ACC112 (cell line): Measurements from ENCODE around the gene DENND6A.
"Not testable (repeated sequence)": the region's sequence is repeated elsewhere in the genome, so short reads cannot be mapped to it uniquely, and the experiment has no call there.

Experiments used
- H2AFZ ChIP-seq: fragments of 200-600 bp; sonication (generic); one replicate; pipeline ENCODE4 v1.6.0; 2017; ENCODE audit warnings: antibody characterized with exemption, low read length; ENCODE audit not compliant: unreplicated experiment
- H3K27ac ChIP-seq: fragments of 200-600 bp; sonication (generic); 2 replicates; pipeline ENCODE4 v1.5.1; 2014; ENCODE audit warnings: low read depth, mild to moderate bottlenecking, antibody characterized with exemption, low read length, moderate library complexity
- H3K27me3 ChIP-seq: fragments of 200-600 bp; sonication (generic); 2 replicates; pipeline ENCODE4 v1.6.1; 2014; ENCODE audit warnings: mild to moderate bottlenecking, antibody characterized with exemption, low read length, moderate library complexity, mixed read lengths; ENCODE audit not compliant: insufficient read depth
- H3K36me3 ChIP-seq: fragments of 200-600 bp; sonication (generic); 2 replicates; pipeline ENCODE4 v1.6.1; 2016; ENCODE audit warnings: mild to moderate bottlenecking, antibody characterized with exemption, low read length, moderate library complexity, mixed read lengths; ENCODE audit not compliant: insufficient read depth
- H3K4me1 ChIP-seq: fragments of 200-600 bp; sonication (generic); one replicate; pipeline ENCODE4 v1.6.1; 2016; ENCODE audit warnings: low read length, mixed read lengths; ENCODE audit not compliant: insufficient read depth, unreplicated experiment, control insufficient read depth
- H3K4me3 ChIP-seq: fragments of 200-600 bp; sonication (generic); 2 replicates; pipeline ENCODE4 v1.5.1; 2014; ENCODE audit warnings: mild to moderate bottlenecking, low read depth, low read length
- H3K79me2 ChIP-seq: fragments of 200-600 bp; sonication (generic); one replicate; pipeline ENCODE4 v1.6.0; 2016; ENCODE audit warnings: low read length; ENCODE audit not compliant: control insufficient read depth, unreplicated experiment, insufficient read depth

Gene DENND6A

DNA sequence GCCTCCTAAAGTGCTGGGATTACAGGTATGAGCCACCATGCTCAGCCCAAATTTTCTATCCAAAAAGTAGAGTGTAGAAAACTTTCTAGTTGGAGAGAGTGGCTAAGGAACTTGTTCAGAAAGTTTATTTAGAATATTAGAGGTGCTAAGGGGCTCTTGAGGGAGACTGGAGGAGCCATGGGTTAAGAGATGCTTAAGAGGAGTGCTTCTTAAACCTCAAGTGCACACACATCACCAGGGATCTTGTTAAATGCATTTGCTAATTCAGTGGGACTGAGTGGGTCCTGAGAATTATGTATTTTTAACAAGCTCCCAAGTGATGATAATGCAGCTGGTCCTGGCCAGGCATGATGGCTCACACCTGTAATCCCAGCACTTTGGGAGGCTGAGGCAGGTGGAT lies 33.5 kb upstream of the DENND6A start:
- H3K27me3 ChIP-seq: no peaks in the 10 kb centered on the region
- no peak overlapping the region for H3K4me3 ChIP-seq
- H2AFZ ChIP-seq: no peak overlapping the region
- no peaks in the 10 kb centered on the region for H3K36me3 ChIP-seq
- no peaks in the 10 kb centered on the region for H3K4me1 ChIP-seq
- H3K27ac ChIP-seq: no peak overlapping the region
- no peaks in the 10 kb centered on the region for H3K79me2 ChIP-seq

DNA sequence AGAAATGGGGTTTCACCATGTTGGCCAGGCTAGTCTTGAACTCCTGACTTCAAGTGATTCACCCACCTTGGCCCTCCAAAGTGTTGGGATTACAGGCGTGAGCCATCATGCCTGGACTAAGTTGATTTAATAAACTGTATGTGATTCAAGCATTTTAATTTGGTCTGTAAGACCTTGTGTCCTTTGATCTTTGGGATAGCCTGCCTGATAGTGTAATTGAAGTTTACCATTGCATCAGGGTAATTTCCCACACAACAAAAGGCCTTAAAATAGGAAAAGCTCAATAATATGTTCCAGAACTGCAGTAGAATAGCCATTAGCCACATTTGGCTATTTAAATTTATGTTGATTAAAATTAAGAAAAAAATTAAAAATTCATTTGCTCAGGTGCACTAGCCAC lies 25.2 kb upstream of the DENND6A start:
- no peak overlapping the region for H2AFZ ChIP-seq
- H3K4me3 ChIP-seq: no peak overlapping the region
- H3K27ac ChIP-seq: no peak overlapping the region
- H3K27me3 ChIP-seq: no peaks in the 10 kb centered on the region
- H3K79me2 ChIP-seq: no peaks in the 10 kb centered on the region
- H3K4me1 ChIP-seq: no peaks in the 10 kb centered on the region
- no peaks in the 10 kb centered on the region for H3K36me3 ChIP-seq

DNA sequence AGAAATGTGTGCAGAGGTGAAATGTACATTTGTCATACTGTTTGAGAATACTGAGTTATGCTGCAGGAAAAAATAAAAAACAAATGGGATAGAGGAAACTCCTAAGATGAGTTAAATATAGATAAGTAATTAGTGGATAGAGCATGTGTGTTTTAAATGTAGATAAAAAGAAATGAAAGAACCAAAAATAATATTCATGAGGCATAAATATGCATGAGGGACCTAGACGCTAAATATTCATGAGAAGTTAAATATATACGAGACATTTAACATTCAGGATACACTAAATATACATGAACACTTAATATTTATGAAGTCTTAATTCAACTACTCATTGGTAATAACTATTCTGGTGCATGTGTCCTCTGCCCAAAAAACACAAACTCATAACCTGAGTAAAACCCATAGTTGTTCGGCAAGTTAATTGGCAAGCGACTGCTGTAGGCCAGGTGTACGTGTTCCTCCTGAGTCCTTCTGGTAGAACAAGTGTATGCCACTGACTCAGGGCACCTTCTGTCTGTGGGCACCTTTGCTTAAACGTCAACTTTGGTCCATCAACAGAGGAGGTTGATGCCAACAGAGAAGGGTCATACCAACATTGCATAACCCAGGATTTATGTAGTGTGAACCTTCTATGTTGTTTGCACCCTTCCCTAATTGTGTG lies 24.5 kb upstream of the DENND6A start:
- no peak overlapping the region for H3K27ac ChIP-seq
- no peak overlapping the region for H2AFZ ChIP-seq
- no peaks in the 10 kb centered on the region for H3K36me3 ChIP-seq
- no peak overlapping the region for H3K4me3 ChIP-seq
- no peaks in the 10 kb centered on the region for H3K4me1 ChIP-seq
- no peaks in the 10 kb centered on the region for H3K27me3 ChIP-seq
- no peaks in the 10 kb centered on the region for H3K79me2 ChIP-seq

DNA sequence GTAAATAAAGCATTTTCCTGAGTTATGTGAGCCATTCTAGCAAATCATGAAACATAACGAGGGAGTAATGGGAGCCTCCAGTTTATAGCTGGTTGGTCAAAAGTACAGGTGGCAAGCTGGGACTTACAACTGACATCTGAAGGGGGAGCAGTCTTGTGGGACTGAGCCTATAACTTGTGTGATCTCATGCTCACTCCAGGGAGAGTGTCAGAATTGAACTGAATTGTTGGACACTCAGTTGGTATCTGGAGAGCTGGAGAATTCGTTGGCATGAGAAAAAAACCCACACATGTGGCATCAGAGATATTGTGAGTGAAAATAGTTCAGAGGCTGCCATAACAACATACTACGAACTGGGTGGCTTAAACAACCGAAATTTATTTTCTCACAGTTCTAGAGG lies 22.8 kb upstream of the DENND6A start:
- H3K79me2 ChIP-seq: no peaks in the 10 kb centered on the region
- H3K4me1 ChIP-seq: no peaks in the 10 kb centered on the region
- no peak overlapping the region for H2AFZ ChIP-seq
- H3K27me3 ChIP-seq: no peaks in the 10 kb centered on the region
- H3K27ac ChIP-seq: no peak overlapping the region
- no peak overlapping the region for H3K4me3 ChIP-seq
- no peaks in the 10 kb centered on the region for H3K36me3 ChIP-seq

DNA sequence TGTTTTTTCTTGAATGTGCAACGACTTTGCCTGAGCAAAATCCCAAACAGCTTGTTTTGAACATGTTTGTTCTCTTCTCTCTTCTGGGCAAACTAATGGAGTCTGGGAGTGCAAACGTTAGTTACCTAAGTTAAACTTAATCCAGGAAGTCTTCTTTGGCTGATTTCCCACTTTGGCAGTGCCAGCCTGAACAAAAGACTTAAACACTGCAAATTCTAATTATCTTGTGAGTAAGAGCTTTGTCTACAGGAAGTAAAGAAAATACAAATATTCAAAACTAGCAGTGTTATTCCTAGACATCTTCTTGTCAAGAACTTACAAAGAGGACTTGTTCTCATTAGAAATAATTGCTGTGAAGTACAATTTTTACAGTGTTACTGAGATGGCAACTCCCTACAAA lies 16.7 kb upstream of the DENND6A start:
- Histone ChIP-seq H3K79me2 (no peaks in the 10 kb centered on the region), H3K27me3 (no peaks in the 10 kb centered on the region), H3K36me3 (no peaks in the 10 kb centered on the region), H3K4me1 (peaks cover 10% of the 10 kb centered on the region), H3K27ac (no peak overlapping the region), H2AFZ (peak overlapping the region; percentile 77), H3K4me3 (no peak overlapping the region)

DNA sequence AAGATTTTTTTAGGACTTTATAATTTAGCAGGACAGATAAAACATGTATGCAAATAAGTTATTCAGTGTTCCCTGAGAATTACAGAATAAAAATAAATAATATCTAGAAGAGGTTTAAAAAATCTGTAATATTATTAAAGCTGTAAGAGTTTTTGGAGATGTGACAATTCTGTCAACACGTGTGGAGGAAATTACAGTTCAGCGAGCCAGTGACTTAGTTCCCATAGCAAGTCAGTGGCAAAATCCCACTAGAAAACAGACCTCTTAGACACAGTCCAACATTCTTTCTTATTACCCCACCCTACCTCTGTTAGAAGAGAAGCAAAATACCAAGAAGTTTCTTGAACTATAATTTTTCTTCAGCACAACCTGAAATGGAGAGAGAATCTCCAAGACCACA lies 16.2 kb upstream of the DENND6A start:
- no peak overlapping the region for H3K27ac ChIP-seq
- H3K4me3 ChIP-seq: no peak overlapping the region
- H3K4me1 ChIP-seq: peaks cover 10% of the 10 kb centered on the region
- no peaks in the 10 kb centered on the region for H3K79me2 ChIP-seq
- H3K36me3 ChIP-seq: no peaks in the 10 kb centered on the region
- peak overlapping the region; percentile 77 for H2AFZ ChIP-seq
- no peaks in the 10 kb centered on the region for H3K27me3 ChIP-seq

DNA sequence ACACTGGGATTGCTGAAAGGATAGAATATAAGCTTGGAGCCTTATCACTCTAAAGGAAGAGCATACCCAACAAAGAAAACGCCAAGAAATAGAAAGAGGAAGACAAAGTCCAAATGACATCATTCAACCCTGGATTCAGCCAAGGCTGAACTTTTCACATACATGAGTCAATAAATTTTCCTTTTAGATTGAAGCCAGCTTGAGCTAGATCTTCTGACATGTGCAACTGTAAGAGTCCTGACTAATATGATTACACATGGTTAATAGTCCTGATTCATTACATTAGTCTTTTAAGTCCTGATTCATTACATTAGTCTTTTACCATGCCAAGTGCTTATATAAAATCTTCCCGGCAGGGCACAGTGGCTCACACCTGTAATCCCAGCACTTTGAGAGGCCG lies 13.6 kb upstream of the DENND6A start:
- Histone ChIP-seq H3K27ac (peak overlapping the region; percentile 39; the same call in 1 of the 2 replicates), H2AFZ (no peak overlapping the region)

DNA sequence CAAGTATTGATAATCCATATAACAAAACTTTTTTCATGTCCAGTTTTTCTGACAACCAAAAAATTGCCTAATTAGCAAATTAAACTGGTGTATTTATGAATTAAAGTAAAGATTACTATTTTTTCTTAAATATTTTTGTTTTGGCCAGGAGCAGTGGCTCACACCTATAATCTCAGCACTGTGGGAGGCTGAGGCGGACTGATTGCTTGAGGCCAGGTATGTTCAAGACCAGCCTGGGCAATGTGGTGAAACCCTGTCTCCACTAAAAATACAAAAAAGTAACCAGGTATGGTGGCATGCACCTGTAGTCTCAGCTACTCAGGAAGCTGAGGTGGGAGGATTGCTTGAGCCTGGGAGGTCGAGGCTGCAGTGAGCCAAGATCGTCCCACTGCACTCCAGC lies 12.5 kb upstream of the DENND6A start:
- H3K79me2 ChIP-seq, H3K36me3 ChIP-seq, H3K4me3 ChIP-seq, H3K27me3 ChIP-seq, H2AFZ ChIP-seq, H3K27ac ChIP-seq: not testable (repeated sequence)
- H3K4me1 ChIP-seq: peaks cover 10% of the 10 kb centered on the region

More for the DNA sequence above, 13.6 kb upstream of the DENND6A start:
- Histone ChIP-seq H3K36me3 (no peaks in the 10 kb centered on the region), H3K79me2 (no peaks in the 10 kb centered on the region), H3K4me1 (peaks cover 10% of the 10 kb centered on the region), H3K27me3 (no peaks in the 10 kb centered on the region), H3K4me3 (no peak overlapping the region)

DNA sequence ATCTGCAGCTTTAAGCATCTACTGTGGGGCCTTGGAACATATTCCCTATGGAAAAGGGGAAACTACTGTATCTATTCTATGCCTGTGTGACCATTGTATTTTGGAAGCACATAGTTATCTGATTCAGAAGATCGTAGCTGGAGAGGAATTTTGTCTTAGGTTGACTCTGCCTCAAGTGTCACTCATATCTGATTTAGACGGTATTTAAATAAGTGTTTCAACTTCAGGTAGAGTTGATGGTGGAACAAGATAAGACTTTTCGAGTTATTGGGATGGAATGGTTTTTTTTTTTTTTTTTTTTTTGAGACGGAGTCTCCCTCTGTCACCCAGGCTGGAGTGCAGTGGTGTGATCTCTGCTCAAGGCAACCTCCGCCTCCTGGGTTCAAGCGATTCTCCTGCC lies 8.9 kb upstream of the DENND6A start:
- no peaks in the 10 kb centered on the region for H3K36me3 ChIP-seq
- H3K27ac ChIP-seq: no peak overlapping the region
- H3K27me3 ChIP-seq: no peaks in the 10 kb centered on the region
- no peaks in the 10 kb centered on the region for H3K4me1 ChIP-seq
- no peak overlapping the region for H3K4me3 ChIP-seq
- no peak overlapping the region for H2AFZ ChIP-seq
- H3K79me2 ChIP-seq: no peaks in the 10 kb centered on the region

DNA sequence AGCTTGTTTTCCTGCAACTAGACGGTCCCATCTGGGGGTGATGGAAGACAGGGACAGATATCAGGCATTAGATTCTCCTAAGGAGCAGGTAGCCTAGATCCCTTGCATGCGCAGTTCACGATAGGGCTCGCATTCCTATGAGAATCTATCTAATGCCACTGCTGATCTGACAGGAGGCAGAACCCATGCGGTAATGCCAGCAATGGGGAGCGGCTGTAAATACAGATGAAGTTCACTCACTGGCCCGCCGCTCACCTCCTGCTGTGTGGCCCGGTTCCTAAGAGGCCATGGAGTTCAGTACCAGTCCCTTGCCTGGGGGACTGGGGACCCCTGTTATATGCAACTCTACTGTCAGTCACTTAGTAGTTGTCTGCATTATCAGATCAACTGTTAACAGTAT lies 7.9 kb upstream of the DENND6A start:
- Histone ChIP-seq H3K4me3 (no peak overlapping the region), H2AFZ (no peak overlapping the region), H3K27ac (no peak overlapping the region), H3K36me3 (no peaks in the 10 kb centered on the region), H3K79me2 (no peaks in the 10 kb centered on the region), H3K4me1 (no peaks in the 10 kb centered on the region), H3K27me3 (no peaks in the 10 kb centered on the region)

DNA sequence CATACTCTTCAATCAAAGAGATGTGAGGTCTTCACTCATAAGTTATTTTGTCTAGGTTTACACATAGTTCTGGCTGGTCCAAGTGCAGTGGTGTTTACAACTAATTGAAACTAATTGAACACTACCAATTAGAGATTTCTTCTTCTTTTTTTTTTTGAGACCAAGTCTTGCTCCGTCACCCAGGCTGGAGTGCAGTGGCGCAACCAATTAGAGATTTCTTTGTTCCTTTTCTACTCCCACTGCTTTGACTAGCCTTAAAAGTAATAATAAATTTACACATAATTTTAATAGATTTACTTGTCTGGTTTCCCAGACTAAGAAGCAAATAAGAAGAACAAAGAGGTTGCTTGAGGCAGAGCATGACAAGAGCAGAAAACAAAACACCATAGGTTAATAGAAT lies 6.7 kb upstream of the DENND6A start:
- H3K27me3 ChIP-seq: no peaks in the 10 kb centered on the region
- no peaks in the 10 kb centered on the region for H3K79me2 ChIP-seq
- no peaks in the 10 kb centered on the region for H3K36me3 ChIP-seq
- no peaks in the 10 kb centered on the region for H3K4me1 ChIP-seq
- no peak overlapping the region for H3K27ac ChIP-seq
- H3K4me3 ChIP-seq: no peak overlapping the region
- no peak overlapping the region for H2AFZ ChIP-seq
